Activated naive CD8-positive, alpha-beta T cell (primary cell): ENCODE results near the gene CWC22.

Experiments used
- H3K27ac Mint-ChIP-seq: one replicate; pipeline ENCODE4 v1.8.0; 2021; ENCODE audit warnings: mixed read lengths
- H3K27me3 Mint-ChIP-seq: one replicate; pipeline ENCODE4 v1.8.0; 2021; ENCODE audit warnings: mixed read lengths
- H3K36me3 Mint-ChIP-seq: one replicate; pipeline ENCODE4 v1.8.0; 2021; ENCODE audit warnings: mixed read lengths
- H3K4me1 Mint-ChIP-seq: one replicate; pipeline ENCODE4 v1.8.0; 2021; ENCODE audit warnings: low read depth, mixed read lengths
- H3K4me3 Mint-ChIP-seq: one replicate; pipeline ENCODE4 v1.8.0; 2021; ENCODE audit warnings: mild to moderate bottlenecking, mixed read lengths
- H3K9me3 Mint-ChIP-seq: one replicate; pipeline ENCODE4 v1.8.0; 2021; ENCODE audit warnings: low read depth, mixed read lengths

The CWC22 gene

GRCh38 chr2:179910735-179911113 is 96.4 kb downstream of the CWC22 start:
- Mint-ChIP-seq H3K4me3 (no peak overlapping the region), H3K27me3 (peaks cover 4% of the 10 kb centered on the region), H3K27ac (no peak overlapping the region), H3K36me3 (no peaks in the 10 kb centered on the region), H3K9me3 (no peaks in the 10 kb centered on the region), H3K4me1 (no peaks in the 10 kb centered on the region)

GRCh38 chr2:179909845-179910734 is 97.0 kb downstream of the CWC22 start:
- peaks cover 6% of the 10 kb centered on the region for H3K27me3 Mint-ChIP-seq
- no peak overlapping the region for H3K4me3 Mint-ChIP-seq
- H3K4me1 Mint-ChIP-seq = no peaks in the 10 kb centered on the region
- no peak overlapping the region for H3K27ac Mint-ChIP-seq
- H3K9me3 Mint-ChIP-seq = no peaks in the 10 kb centered on the region
- no peaks in the 10 kb centered on the region for H3K36me3 Mint-ChIP-seq

GRCh38 chr2:179900655-179901054 is 106.4 kb downstream of the CWC22 start:
- Mint-ChIP-seq H3K36me3 (no peaks in the 10 kb centered on the region), H3K4me1 (no peaks in the 10 kb centered on the region), H3K4me3 (no peak overlapping the region), H3K27ac (no peak overlapping the region), H3K9me3 (peaks cover 3% of the 10 kb centered on the region), H3K27me3 (peaks cover 6% of the 10 kb centered on the region)

GRCh38 chr2:179899666-179900065 is 107.4 kb downstream of the CWC22 start:
- H3K27ac Mint-ChIP-seq = no peak overlapping the region
- peaks cover 3% of the 10 kb centered on the region for H3K9me3 Mint-ChIP-seq
- H3K27me3 Mint-ChIP-seq = peaks cover 9% of the 10 kb centered on the region
- H3K36me3 Mint-ChIP-seq = peaks cover 3% of the 10 kb centered on the region
- H3K4me3 Mint-ChIP-seq = no peak overlapping the region
- no peaks in the 10 kb centered on the region for H3K4me1 Mint-ChIP-seq

GRCh38 chr2:179898873-179899272 is 108.2 kb downstream of the CWC22 start:
- Mint-ChIP-seq H3K27me3 (peaks cover 9% of the 10 kb centered on the region), H3K36me3 (peaks cover 3% of the 10 kb centered on the region), H3K4me3 (no peak overlapping the region), H3K9me3 (peaks cover 3% of the 10 kb centered on the region), H3K27ac (no peak overlapping the region), H3K4me1 (no peaks in the 10 kb centered on the region)
